GM18858 (cell line): ENCODE measurements around the gene TRIM34.
A peak's percentile ranks its signal among the peaks of the same experiment; 100 is the strongest.
"Not testable (repeated sequence)": the region's sequence is repeated elsewhere in the genome, so short reads cannot be mapped to it uniquely, and the experiment has no call there.

Source experiments
- ATAC-seq: cut with Tn5 transposase; IDR thresholded peaks from one replicate; pipeline ENCODE4 v1.9.1; 2021; ENCODE audit not compliant: unreplicated experiment

Gene TRIM34

GRCh38 chr11:5624489-5625279 lies at the start of gene TRIM34:
Gene TRIM34 (plus strand): TSS chr11:5625001. CDS start chr11:5632332, 7,331 bp downstream.
- ATAC-seq, result peak; percentile 97

GRCh38 chr11:5575152-5575551 lies 49.6 kb upstream of the TRIM34 start:
- ATAC-seq, result no peak

- no peak for ATAC-seq
Measured at GRCh38 chr11:5577101-5577500, 47.7 kb upstream of the TRIM34 start.

GRCh38 chr11:5580577-5580976 lies 44.2 kb upstream of the TRIM34 start, which contains the start of gene OR52B6:
Gene OR52B6 (plus strand): TSS chr11:5580877. CDS start chr11:5580877, 0 bp downstream.
- no peak for ATAC-seq

GRCh38 chr11:5581014-5581413 lies 43.8 kb upstream of the TRIM34 start:
- no peak for ATAC-seq

- not testable (repeated sequence) for ATAC-seq
Measured at GRCh38 chr11:5584458-5584857, 40.3 kb upstream of the TRIM34 start.

GRCh38 chr11:5589906-5590305 lies 34.9 kb upstream of the TRIM34 start:
- ATAC-seq, result not testable (repeated sequence)

- no peak for ATAC-seq
Measured at GRCh38 chr11:5591613-5592012, 33.2 kb upstream of the TRIM34 start.

GRCh38 chr11:5592615-5593014 lies 32.2 kb upstream of the TRIM34 start:
- ATAC-seq, result no peak

GRCh38 chr11:5593146-5593545 lies 31.7 kb upstream of the TRIM34 start:
- ATAC-seq, result no peak

- ATAC-seq, result peak; percentile 33
Measured at GRCh38 chr11:5596607-5597201, 28.1 kb upstream of the TRIM34 start, which contains the start of gene TRIM6. Gene TRIM6 (plus strand): TSS chr11:5596637. CDS start chr11:5596898, 261 bp downstream.

- ATAC-seq, result no peak
Measured at GRCh38 chr11:5597953-5598352, 26.8 kb upstream of the TRIM34 start.

- ATAC-seq, result peak; percentile 83
Measured at GRCh38 chr11:5600374-5600851, 24.4 kb upstream of the TRIM34 start.

GRCh38 chr11:5602791-5603190 lies 22.0 kb upstream of the TRIM34 start:
- not testable (repeated sequence) for ATAC-seq

- no peak for ATAC-seq
Measured at GRCh38 chr11:5603326-5603725, 21.5 kb upstream of the TRIM34 start.

- no peak for ATAC-seq
Measured at GRCh38 chr11:5604896-5605295, 19.9 kb upstream of the TRIM34 start.

- no peak for ATAC-seq
Measured at GRCh38 chr11:5605849-5606248, 19.0 kb upstream of the TRIM34 start.

GRCh38 chr11:5608808-5609207 lies 16.0 kb upstream of the TRIM34 start:
- ATAC-seq, result no peak

GRCh38 chr11:5610446-5610845 lies 14.4 kb upstream of the TRIM34 start:
- no peak for ATAC-seq

- no peak for ATAC-seq
Measured at GRCh38 chr11:5611627-5612026, 13.2 kb upstream of the TRIM34 start.

- no peak for ATAC-seq
Measured at GRCh38 chr11:5618807-5619206, 6.0 kb upstream of the TRIM34 start.
